Kidney epithelial cell (primary cell): ENCODE data around the gene KSR2. TPM values are rescaled to one million over a fixed set of nuclear protein-coding genes. Genes with fewer than 3 reads are reported as not detected.
A peak's percentile ranks its signal among the peaks of the same experiment; 100 is the strongest.

Experiments
- DNase-seq: peaks from one replicate; pipeline ENCODE4 v3.0.0-alpha.2; 2010; ENCODE audit warnings: low read depth
- H3K27me3 ChIP-seq: 2 replicates; pipeline ENCODE4 v1.6.0; 2011; ENCODE audit warnings: low read length; ENCODE audit not compliant: control insufficient read depth, insufficient read depth
- H3K36me3 ChIP-seq: 2 replicates; pipeline ENCODE4 v1.5.1; 2011; ENCODE audit warnings: low read length; ENCODE audit not compliant: control insufficient read depth, insufficient read depth
- H3K4me3 ChIP-seq: 2 replicates; pipeline ENCODE4 v1.5.1; 2011; ENCODE audit warnings: low read depth, mild to moderate bottlenecking, control low read depth, low read length
- total RNA-seq: library from RNA; depleted of rRNA; stranded (reverse); fragments of >200 nt; gene quantifications from 2 replicates; pipeline ENCODE4 v1.2.3, GENCODE V29; 2015
- TF ChIP-seq, protein P1 (sequence below): IDR thresholded peaks from 2 replicates; pipeline ENCODE4 v1.5.1; 2011; ENCODE audit warnings: mild to moderate bottlenecking, moderate library complexity, low read length, control low read depth, inconsistent platforms; ENCODE audit not compliant: insufficient read depth, poor library complexity, severe bottlenecking

Gene KSR2
- total RNA-seq, 1 donor from 2014 or later, result 0.29 TPM

- DNase-seq, result no peak
- Histone ChIP-seq H3K36me3 (no peaks in the 10 kb centered on the region), H3K27me3 (no peaks in the 10 kb centered on the region), H3K4me3 (no peak overlapping the region)
- TF ChIP-seq, protein P1, sequence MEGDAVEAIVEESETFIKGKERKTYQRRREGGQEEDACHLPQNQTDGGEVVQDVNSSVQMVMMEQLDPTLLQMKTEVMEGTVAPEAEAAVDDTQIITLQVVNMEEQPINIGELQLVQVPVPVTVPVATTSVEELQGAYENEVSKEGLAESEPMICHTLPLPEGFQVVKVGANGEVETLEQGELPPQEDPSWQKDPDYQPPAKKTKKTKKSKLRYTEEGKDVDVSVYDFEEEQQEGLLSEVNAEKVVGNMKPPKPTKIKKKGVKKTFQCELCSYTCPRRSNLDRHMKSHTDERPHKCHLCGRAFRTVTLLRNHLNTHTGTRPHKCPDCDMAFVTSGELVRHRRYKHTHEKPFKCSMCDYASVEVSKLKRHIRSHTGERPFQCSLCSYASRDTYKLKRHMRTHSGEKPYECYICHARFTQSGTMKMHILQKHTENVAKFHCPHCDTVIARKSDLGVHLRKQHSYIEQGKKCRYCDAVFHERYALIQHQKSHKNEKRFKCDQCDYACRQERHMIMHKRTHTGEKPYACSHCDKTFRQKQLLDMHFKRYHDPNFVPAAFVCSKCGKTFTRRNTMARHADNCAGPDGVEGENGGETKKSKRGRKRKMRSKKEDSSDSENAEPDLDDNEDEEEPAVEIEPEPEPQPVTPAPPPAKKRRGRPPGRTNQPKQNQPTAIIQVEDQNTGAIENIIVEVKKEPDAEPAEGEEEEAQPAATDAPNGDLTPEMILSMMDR, result peak; percentile 37
Measured at GRCh38 chr12:117470804-117471203, 498.0 kb downstream of the KSR2 start.

GRCh38 chr12:117469883-117470483 lies 498.8 kb downstream of the KSR2 start:
- Histone ChIP-seq H3K36me3 (no peaks in the 10 kb centered on the region), H3K27me3 (no peaks in the 10 kb centered on the region), H3K4me3 (no peak overlapping the region)
- no peak for DNase-seq
- TF ChIP-seq, protein P1, result no peak

GRCh38 chr12:117468016-117468415 lies 500.8 kb downstream of the KSR2 start:
- no peak for DNase-seq
- no peaks in the 10 kb centered on the region for H3K27me3 ChIP-seq
- no peaks in the 10 kb centered on the region for H3K36me3 ChIP-seq
- no peak overlapping the region for H3K4me3 ChIP-seq
- TF ChIP-seq, protein P1, result no peak

GRCh38 chr12:117467588-117467987 lies 501.2 kb downstream of the KSR2 start:
- TF ChIP-seq, protein P1, result no peak

DNA sequence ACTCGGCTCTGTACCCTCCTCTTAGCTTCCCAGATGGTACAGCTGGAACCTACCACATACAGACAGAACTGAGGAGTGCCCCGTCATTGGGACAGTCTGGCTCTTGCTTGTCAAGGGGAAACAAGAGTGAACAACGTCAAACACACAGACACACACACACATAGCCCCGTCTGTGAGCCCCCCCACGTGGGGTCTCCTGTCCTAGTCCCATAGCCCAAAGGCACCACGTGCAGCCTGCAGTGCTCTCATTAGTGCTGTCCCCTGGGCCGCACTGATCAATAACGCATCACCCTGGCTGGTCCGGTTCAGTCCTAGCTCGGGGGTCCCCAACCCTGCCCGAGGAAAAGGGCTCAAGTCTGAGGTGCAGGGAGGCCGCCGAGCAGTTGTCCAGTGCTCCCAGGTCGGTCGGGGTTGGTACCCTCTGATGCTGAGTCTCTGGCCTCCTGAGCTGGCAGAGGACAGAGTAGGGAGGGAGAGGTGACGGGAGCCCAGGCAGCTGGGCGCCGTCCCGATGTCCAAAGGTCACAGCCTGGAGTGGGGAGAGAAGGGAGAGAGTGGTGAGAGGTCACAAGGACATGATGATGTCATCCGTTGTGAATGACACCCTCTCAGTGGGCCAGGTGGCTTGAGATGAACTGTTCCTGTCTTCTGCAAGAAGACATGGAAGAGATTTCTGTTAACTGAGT lies 502.0 kb downstream of the KSR2 start:
- Histone ChIP-seq H3K4me3 (no peak overlapping the region), H3K36me3 (no peaks in the 10 kb centered on the region), H3K27me3 (no peaks in the 10 kb centered on the region)
- TF ChIP-seq, protein P1, result no peak
- no peak for DNase-seq

More at GRCh38 chr12:117467588-117467987, 501.2 kb downstream of the KSR2 start:
- DNase-seq, result no peak
- Histone ChIP-seq H3K4me3 (no peak overlapping the region), H3K27me3 (no peaks in the 10 kb centered on the region), H3K36me3 (no peaks in the 10 kb centered on the region)

DNA sequence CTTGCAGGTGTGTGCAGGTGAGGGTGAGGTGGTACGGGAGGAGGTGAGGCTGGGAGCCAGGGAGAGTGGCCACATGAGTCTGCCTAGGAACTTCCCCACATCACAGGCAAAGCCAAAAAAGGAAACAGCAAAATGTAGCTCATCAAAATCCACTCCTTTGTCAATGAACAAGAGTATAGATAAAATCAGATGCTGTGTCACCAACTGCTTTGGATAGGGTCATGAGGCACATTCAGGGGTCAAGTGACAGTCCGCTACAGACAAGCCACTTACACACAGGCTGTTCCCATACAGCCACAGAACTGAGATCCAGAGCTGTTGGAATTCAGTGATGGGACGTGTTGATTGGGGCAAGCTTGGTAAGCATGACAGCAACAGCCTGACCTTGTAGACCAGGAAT lies 507.1 kb downstream of the KSR2 start:
- no peak for DNase-seq
- no peak overlapping the region for H3K4me3 ChIP-seq
- TF ChIP-seq, protein P1, result no peak
- H3K36me3 ChIP-seq, result no peaks in the 10 kb centered on the region
- no peaks in the 10 kb centered on the region for H3K27me3 ChIP-seq
